ENCODE results near the gene SCAANT1. TPM values are rescaled to one million over a fixed set of nuclear protein-coding genes. Genes with fewer than 3 reads are reported as not detected.

Gene SCAANT1
- total RNA-seq, 1 donor from 2014 or later, result not detected

- Histone ChIP-seq H3K4me1 (ENCODE audit: control insufficient read depth in 3 of 3, insufficient read depth in 3 of 3, low read length in 3 of 3) (peaks cover 0 to 4% (median 3%) of the 10 kb centered on the region in 3 donors), H3K27me3 (ENCODE audit: control insufficient read depth in 3 of 3, insufficient read depth in 3 of 3, low read length in 3 of 3) (no peaks in the 10 kb centered on the region), H3K36me3 (ENCODE audit: control insufficient read depth in 3 of 3, insufficient read depth in 3 of 3, low read length in 3 of 3) (peaks cover 0 to 6% (median 0%) of the 10 kb centered on the region in 3 donors), H3K4me3 (ENCODE audit: low read length in 3 of 3) (no peak overlapping the region), H3K9me3 (ENCODE audit: control insufficient read depth in 3 of 3, low read length in 3 of 3) (no peaks in the 10 kb centered on the region), H3K9ac (ENCODE audit: low read depth in 1 of 3, low read length in 3 of 3) (no peak overlapping the region), H3K27ac (ENCODE audit: low read depth, low read length) (no peak overlapping the region)
These were observed 6.2 kb downstream of the SCAANT1 start for GRCh38 chr3:63905731-63906620.

- Histone ChIP-seq H3K4me3 (ENCODE audit: low read length in 3 of 3) (no peak overlapping the region), H3K27me3 (ENCODE audit: control insufficient read depth in 3 of 3, insufficient read depth in 3 of 3, low read length in 3 of 3) (no peaks in the 10 kb centered on the region), H3K9ac (ENCODE audit: low read depth in 1 of 3, low read length in 3 of 3) (no peak overlapping the region), H3K9me3 (ENCODE audit: control insufficient read depth in 3 of 3, low read length in 3 of 3) (no peaks in the 10 kb centered on the region), H3K4me1 (ENCODE audit: control insufficient read depth in 3 of 3, insufficient read depth in 3 of 3, low read length in 3 of 3) (peaks cover 0 to 3% (median 3%) of the 10 kb centered on the region in 3 donors), H3K36me3 (ENCODE audit: control insufficient read depth in 3 of 3, insufficient read depth in 3 of 3, low read length in 3 of 3) (peaks cover 3 to 8% (median 4%) of the 10 kb centered on the region in 3 donors), H3K27ac (ENCODE audit: low read depth, low read length) (no peak overlapping the region)
These were observed 11.7 kb downstream of the SCAANT1 start for GRCh38 chr3:63900459-63900858.

- H3K27ac ChIP-seq (ENCODE audit: low read depth, low read length), result no peak overlapping the region
- H3K27me3 ChIP-seq (ENCODE audit: control insufficient read depth in 3 of 3, insufficient read depth in 3 of 3, low read length in 3 of 3), result no peaks in the 10 kb centered on the region
- H3K9ac ChIP-seq (ENCODE audit: low read depth in 1 of 3, low read length in 3 of 3), result no peak overlapping the region
- H3K4me3 ChIP-seq (ENCODE audit: low read length in 3 of 3), result no peak overlapping the region
- peaks cover 2 to 8% (median 3%) of the 10 kb centered on the region in 3 donors for H3K36me3 ChIP-seq (ENCODE audit: control insufficient read depth in 3 of 3, insufficient read depth in 3 of 3, low read length in 3 of 3)
- H3K4me1 ChIP-seq (ENCODE audit: control insufficient read depth in 3 of 3, insufficient read depth in 3 of 3, low read length in 3 of 3), result peaks cover 0 to 3% (median 3%) of the 10 kb centered on the region in 3 donors
- H3K9me3 ChIP-seq (ENCODE audit: control insufficient read depth in 3 of 3, low read length in 3 of 3), result no peaks in the 10 kb centered on the region
These were observed 12.2 kb downstream of the SCAANT1 start for GRCh38 chr3:63900010-63900409.

GRCh38 chr3:63896332-63897030 is 15.7 kb downstream of the SCAANT1 start:
- Histone ChIP-seq H3K9ac (ENCODE audit: low read depth in 1 of 3, low read length in 3 of 3) (no peak overlapping the region), H3K4me1 (ENCODE audit: control insufficient read depth in 3 of 3, insufficient read depth in 3 of 3, low read length in 3 of 3) (peaks cover 0 to 7% (median 3%) of the 10 kb centered on the region in 3 donors), H3K9me3 (ENCODE audit: control insufficient read depth in 3 of 3, low read length in 3 of 3) (no peaks in the 10 kb centered on the region), H3K27ac (ENCODE audit: low read depth, low read length) (no peak overlapping the region), H3K27me3 (ENCODE audit: control insufficient read depth in 3 of 3, insufficient read depth in 3 of 3, low read length in 3 of 3) (no peaks in the 10 kb centered on the region), H3K36me3 (ENCODE audit: control insufficient read depth in 3 of 3, insufficient read depth in 3 of 3, low read length in 3 of 3) (peaks cover 0 to 10% (median 3%) of the 10 kb centered on the region in 3 donors), H3K4me3 (ENCODE audit: low read length in 3 of 3) (no peak overlapping the region)

- Histone ChIP-seq H3K4me1 (ENCODE audit: control insufficient read depth in 3 of 3, insufficient read depth in 3 of 3, low read length in 3 of 3) (peaks cover 0 to 7% (median 3%) of the 10 kb centered on the region in 3 donors), H3K27me3 (ENCODE audit: control insufficient read depth in 3 of 3, insufficient read depth in 3 of 3, low read length in 3 of 3) (no peaks in the 10 kb centered on the region), H3K36me3 (ENCODE audit: control insufficient read depth in 3 of 3, insufficient read depth in 3 of 3, low read length in 3 of 3) (peaks cover 0 to 10% (median 3%) of the 10 kb centered on the region in 3 donors), H3K9ac (ENCODE audit: low read depth in 1 of 3, low read length in 3 of 3) (no peak overlapping the region), H3K4me3 (ENCODE audit: low read length in 3 of 3) (no peak overlapping the region), H3K27ac (ENCODE audit: low read depth, low read length) (no peak overlapping the region), H3K9me3 (ENCODE audit: control insufficient read depth in 3 of 3, low read length in 3 of 3) (no peaks in the 10 kb centered on the region)
These were observed 16.6 kb downstream of the SCAANT1 start for GRCh38 chr3:63895422-63896189.

- H3K36me3 ChIP-seq (ENCODE audit: control insufficient read depth in 3 of 3, insufficient read depth in 3 of 3, low read length in 3 of 3), result peaks cover 0 to 2% (median 0%) of the 10 kb centered on the region in 3 donors
- H3K27ac ChIP-seq (ENCODE audit: low read depth, low read length), result no peak overlapping the region
- H3K9me3 ChIP-seq (ENCODE audit: control insufficient read depth in 3 of 3, low read length in 3 of 3), result no peaks in the 10 kb centered on the region
- H3K9ac ChIP-seq (ENCODE audit: low read depth in 1 of 3, low read length in 3 of 3), result no peak overlapping the region
- H3K27me3 ChIP-seq (ENCODE audit: control insufficient read depth in 3 of 3, insufficient read depth in 3 of 3, low read length in 3 of 3), result no peaks in the 10 kb centered on the region
- peaks cover 0 to 13% (median 3%) of the 10 kb centered on the region in 3 donors for H3K4me1 ChIP-seq (ENCODE audit: control insufficient read depth in 3 of 3, insufficient read depth in 3 of 3, low read length in 3 of 3)
- no peak overlapping the region for H3K4me3 ChIP-seq (ENCODE audit: low read length in 3 of 3)
These were observed 19.3 kb downstream of the SCAANT1 start for GRCh38 chr3:63892773-63893352.

- Histone ChIP-seq H3K27ac (ENCODE audit: low read depth, low read length) (no peak overlapping the region), H3K4me3 (ENCODE audit: low read length in 3 of 3) (no peak overlapping the region), H3K9ac (ENCODE audit: low read depth in 1 of 3, low read length in 3 of 3) (no peak overlapping the region), H3K36me3 (ENCODE audit: control insufficient read depth in 3 of 3, insufficient read depth in 3 of 3, low read length in 3 of 3) (peaks cover 0 to 2% (median 0%) of the 10 kb centered on the region in 3 donors), H3K4me1 (ENCODE audit: control insufficient read depth in 3 of 3, insufficient read depth in 3 of 3, low read length in 3 of 3) (peaks cover 5 to 18% (median 9%) of the 10 kb centered on the region in 3 donors), H3K27me3 (ENCODE audit: control insufficient read depth in 3 of 3, insufficient read depth in 3 of 3, low read length in 3 of 3) (no peaks in the 10 kb centered on the region), H3K9me3 (ENCODE audit: control insufficient read depth in 3 of 3, low read length in 3 of 3) (no peaks in the 10 kb centered on the region)
These were observed 20.7 kb downstream of the SCAANT1 start for GRCh38 chr3:63891518-63891917.

GRCh38 chr3:63886858-63887257 is 25.3 kb downstream of the SCAANT1 start:
- Histone ChIP-seq H3K4me3 (ENCODE audit: low read length in 3 of 3) (no peak overlapping the region), H3K9me3 (ENCODE audit: control insufficient read depth in 3 of 3, low read length in 3 of 3) (no peaks in the 10 kb centered on the region), H3K27ac (ENCODE audit: low read depth, low read length) (no peak overlapping the region), H3K36me3 (ENCODE audit: control insufficient read depth in 3 of 3, insufficient read depth in 3 of 3, low read length in 3 of 3) (peaks cover 0 to under 1% (median 0%) of the 10 kb centered on the region in 3 donors), H3K27me3 (ENCODE audit: control insufficient read depth in 3 of 3, insufficient read depth in 3 of 3, low read length in 3 of 3) (no peaks in the 10 kb centered on the region), H3K9ac (ENCODE audit: low read depth in 1 of 3, low read length in 3 of 3) (peak overlapping the region in 1 of 3 donors; percentile 14), H3K4me1 (ENCODE audit: control insufficient read depth in 3 of 3, insufficient read depth in 3 of 3, low read length in 3 of 3) (peaks cover 5 to 13% (median 8%) of the 10 kb centered on the region in 3 donors)

- Histone ChIP-seq H3K4me1 (ENCODE audit: control insufficient read depth in 3 of 3, insufficient read depth in 3 of 3, low read length in 3 of 3) (peaks cover 0 to 7% (median 0%) of the 10 kb centered on the region in 3 donors), H3K9me3 (ENCODE audit: control insufficient read depth in 3 of 3, low read length in 3 of 3) (no peaks in the 10 kb centered on the region), H3K27ac (ENCODE audit: low read depth, low read length) (no peak overlapping the region), H3K9ac (ENCODE audit: low read depth in 1 of 3, low read length in 3 of 3) (no peak overlapping the region), H3K4me3 (ENCODE audit: low read length in 3 of 3) (no peak overlapping the region), H3K27me3 (ENCODE audit: control insufficient read depth in 3 of 3, insufficient read depth in 3 of 3, low read length in 3 of 3) (no peaks in the 10 kb centered on the region), H3K36me3 (ENCODE audit: control insufficient read depth in 3 of 3, insufficient read depth in 3 of 3, low read length in 3 of 3) (no peaks in the 10 kb centered on the region)
These were observed 31.5 kb downstream of the SCAANT1 start for GRCh38 chr3:63880653-63881052.

Measured in skeletal muscle tissue (tissue), 4 donors.